Endothelial cell of umbilical vein (primary cell): ENCODE data around the gene ZNF616. TPM values are rescaled to one million over a fixed set of nuclear protein-coding genes. Genes with fewer than 3 reads are reported as not detected.

Experiments
- BruUV-seq: library from RNA; stranded (reverse); fragments of 400-500 nt; replicated peaks from 2 replicates; lab custom pipeline; 2021; lab: Mats Ljungman, UMichigan
- CTCF ChIA-PET: fragments of 300-600, 350-600 bp; sonication (Branson Sonifier 250); formaldehyde crosslinking; loops from one replicate; lab custom pipeline; 2021; ENCODE audit warnings: antibody characterized with exemption, inconsistent platforms; lab: Charles Lee
- POLR2A ChIA-PET: fragments of 300-600, 350-600 bp; sonication (Branson Sonifier 250); formaldehyde crosslinking; loops from one replicate; lab custom pipeline; 2021; ENCODE audit warnings: antibody characterized with exemption, inconsistent platforms; lab: Charles Lee
- DNase-seq: peaks from one replicate; pipeline ENCODE4 v3.0.0-alpha.2; 2011; ENCODE audit warnings: low read depth, low spot score
- FAIRE-seq: peaks from 2 replicates; lab custom pipeline; 2011; peaks lifted over from hg19 to GRCh38; lab: Jason Lieb, UNC
- H2AFZ ChIP-seq: 2 replicates; pipeline ENCODE4 v1.6.0; 2012; ENCODE audit warnings: low read depth, low read length, control low read depth, inconsistent platforms
- H3K27ac ChIP-seq: 2 replicates; pipeline ENCODE4 v1.5.1; 2011; ENCODE audit warnings: low read depth, mild to moderate bottlenecking, control low read depth, low read length, moderate library complexity; ENCODE audit not compliant: insufficient read depth
- H3K27me3 ChIP-seq, 2 experiments: 2 replicates each; pipeline versions ENCODE4 v1.6.0 to v1.6.1; 2011; ENCODE audit warnings: low read length in 2 of 2, mixed read lengths in 1 of 2; ENCODE audit not compliant: control insufficient read depth in 2 of 2, insufficient read depth in 2 of 2
- H3K36me3 ChIP-seq, 2 experiments: 2 replicates in 1 of 2; 3 replicates in 1 of 2; pipeline ENCODE4 v1.5.1; 2011; ENCODE audit warnings: low read length in 2 of 2, mild to moderate bottlenecking in 1 of 2, moderate library complexity in 1 of 2; ENCODE audit not compliant: control insufficient read depth in 2 of 2, insufficient read depth in 2 of 2; ENCODE audit errors: extremely low read depth in 1 of 2
- H3K4me1 ChIP-seq: 3 replicates; pipeline ENCODE4 v1.5.1; 2011; ENCODE audit warnings: mild to moderate bottlenecking, low read length; ENCODE audit not compliant: control insufficient read depth, insufficient read depth; ENCODE audit errors: extremely low read depth
- H3K4me2 ChIP-seq: 2 replicates; pipeline ENCODE4 v1.6.1; 2011; ENCODE audit warnings: low read length, control low read depth, mixed read lengths; ENCODE audit not compliant: insufficient read depth
- H3K4me3 ChIP-seq, 3 experiments: fragments of 200-600 bp in 1 of 3; sonication (generic), shearing (Covaris generic) in 1 of 3; replicated peaks in 1 of 3; 2 replicates each; pipeline ENCODE4 v1.5.1; 2011 to 2016; ENCODE audit warnings: control low read depth in 3 of 3, low read length in 3 of 3, mild to moderate bottlenecking in 2 of 3, inconsistent platforms in 1 of 3, low read depth in 1 of 3, moderate library complexity in 1 of 3; ENCODE audit not compliant: insufficient read depth in 1 of 3
- H3K79me2 ChIP-seq: 2 replicates; pipeline ENCODE4 v1.6.0; 2012; ENCODE audit warnings: low read length, inconsistent platforms; ENCODE audit not compliant: control insufficient read depth, insufficient read depth
- H3K9ac ChIP-seq: replicated peaks from 2 replicates; pipeline ENCODE3; 2011; ENCODE audit warnings: low read length, control low read depth; ENCODE audit not compliant: insufficient read depth; ENCODE audit errors: extremely low read depth
- H3K9me1 ChIP-seq: replicated peaks from 3 replicates; pipeline ENCODE4 v1.6.0; 2011; ENCODE audit warnings: mild to moderate bottlenecking, low read length; ENCODE audit not compliant: control insufficient read depth, insufficient read depth; ENCODE audit errors: extremely low read depth
- H3K9me3 ChIP-seq: replicated peaks from 2 replicates; pipeline ENCODE4 v1.5.1; 2012; ENCODE audit warnings: low read length, inconsistent platforms; ENCODE audit not compliant: control insufficient read depth, insufficient read depth
- H4K20me1 ChIP-seq: replicated peaks from 2 replicates; pipeline ENCODE3; 2011; ENCODE audit warnings: mild to moderate bottlenecking, low read length; ENCODE audit not compliant: control insufficient read depth, insufficient read depth; ENCODE audit errors: extremely low read depth
- CTCF ChIP-seq, 2 donors: IDR thresholded peaks; 1 replicate in 1 of 2; 2 replicates in 1 of 2; pipeline ENCODE4 v1.5.1; 2011; ENCODE audit warnings: low read length in 2 of 2, mild to moderate bottlenecking in 2 of 2, moderate library complexity in 2 of 2, control low read depth in 1 of 2, inconsistent platforms in 1 of 2, low read depth in 1 of 2; ENCODE audit not compliant: insufficient read depth in 1 of 2; ENCODE audit errors: extremely low read depth in 1 of 2
- EZH2 ChIP-seq: IDR thresholded peaks from 2 replicates; pipeline ENCODE4 v1.6.1; 2012; ENCODE audit warnings: borderline replicate concordance, low read depth, mild to moderate bottlenecking, moderate library complexity, low read length, inconsistent platforms; ENCODE audit not compliant: severe bottlenecking
- FOS ChIP-seq: IDR thresholded peaks from 2 replicates; pipeline ENCODE4 v1.6.1; 2011; ENCODE audit warnings: mild to moderate bottlenecking, low read length, moderate library complexity, borderline replicate concordance; ENCODE audit not compliant: insufficient read depth
- GATA2 ChIP-seq: IDR thresholded peaks from 2 replicates; pipeline ENCODE4 v1.7.0; 2011; ENCODE audit warnings: low read depth, mild to moderate bottlenecking, moderate library complexity, mixed read lengths, low read length; ENCODE audit not compliant: insufficient read length, insufficient read depth
- JUN ChIP-seq: IDR thresholded peaks from 2 replicates; pipeline ENCODE4 v1.6.1; 2011; ENCODE audit warnings: borderline replicate concordance, low read depth; ENCODE audit not compliant: insufficient read length, insufficient read depth
- MAX ChIP-seq: IDR thresholded peaks from 2 replicates; pipeline ENCODE4 v1.6.1; 2011; ENCODE audit not compliant: insufficient read depth, insufficient read length
- MYC ChIP-seq: IDR thresholded peaks from one replicate; pipeline ENCODE4 v1.6.1; 2011; ENCODE audit warnings: mild to moderate bottlenecking, low read depth, low read length
- POLR2A ChIP-seq: IDR thresholded peaks from 2 replicates; pipeline ENCODE4 v1.6.1; 2012; ENCODE audit warnings: low read depth, mild to moderate bottlenecking, control low read depth, low read length
- POLR2AphosphoS5 ChIP-seq: IDR thresholded peaks from 2 replicates; pipeline ENCODE4 v1.6.1; 2012; ENCODE audit warnings: low read depth, mild to moderate bottlenecking, control low read depth, low read length, moderate library complexity; ENCODE audit not compliant: insufficient read depth
- dilution Hi-C: fragments of 300-500 bp; cut with MboI; formaldehyde crosslinking; loops from one replicate; pipeline ENCODE4 v1.15.0; 2019; ENCODE audit warnings: low sequenced_read_pairs; ENCODE audit not compliant: extremely low pct_ligation_motif_present
- intact Hi-C: fragments of 100-400 bp; cut with micrococcal nuclease; formaldehyde crosslinking; loops from one replicate; pipeline ENCODE4 v1.10.0; 2022
- polyA plus RNA-seq, 4 experiments: library from polyadenylated mRNA; depleted of rRNA in 3 of 4; stranded (reverse) in 3 of 4; unstranded in 1 of 4; fragments of >200 nt; gene quantifications; 2 replicates each; pipeline versions ENCODE4 v1.2.1 to v1.2.3, GENCODE V29; 2011 to 2012; ENCODE audit warnings: missing spikeins in 1 of 4
- total RNA-seq: library from RNA; stranded (reverse); gene quantifications from 2 replicates; pipeline ENCODE4 v1.2.3, GENCODE V29; 2021

ZNF616 gene
- total and polyA plus RNA-seq, 2 donors (not counting 3 experiments of a cell fraction or from before 2014, with no cell fraction given) = 1.7 to 9.1 TPM

- intact Hi-C loops (loop anchor here (1.0 kb wide), 3 partner anchors 18 to 262 kb away; partner anchors contain the start of genes ZNF613, ZNF616 and ZNF836), dilution Hi-C loops (no loop called here)
- no peaks in the 10 kb centered on the region for H3K9me3 ChIP-seq
- DNase-seq (no peak), FAIRE-seq (no peak)
- ChIA-PET CTCF (interaction anchor here (0.6 to 1.9 kb wide), 7 partner anchors 11 to 194 kb away, joined by 3 to 20 read pairs (median 3); partner anchors contain the start of gene ZNF616), POLR2A (interaction anchor here (0.6 to 1.3 kb wide), 9 partner anchors 10 to 1835 kb away, joined by 3 to 20 read pairs (median 3); partner anchors contain the start of genes ZNF614 and ZNF836)
- no peaks in the 10 kb centered on the region for H3K36me3 ChIP-seq
- peak overlapping the region; percentile 30 to 50 (median 33) for H3K4me3 ChIP-seq
- H3K9me1 ChIP-seq = no peaks in the 10 kb centered on the region
- TF ChIP-seq EZH2 (no peak), GATA2 (no peak), MAX (no peak), POLR2A (peak; percentile 82), CTCF (IDR thresholded peaks at IDR 0.05; ENCODE audit: extremely low read depth in 1 of 2, insufficient read depth in 1 of 2, low read depth in 1 of 2, low read length in 2 of 2) (no peak), MYC (no peak), JUN (no peak), FOS (no peak), POLR2AphosphoS5 (peak; percentile 57)
- peak overlapping the region; percentile 6 for H3K27ac ChIP-seq
- peaks cover 16% of the 10 kb centered on the region for H3K4me1 ChIP-seq
- H3K79me2 ChIP-seq = peaks cover 39% of the 10 kb centered on the region
- H3K4me2 ChIP-seq = peak overlapping the region; percentile 92
- no peaks in the 10 kb centered on the region for H4K20me1 ChIP-seq
- peak overlapping the region; percentile 56 for H3K9ac ChIP-seq
- no peaks in the 10 kb centered on the region for H3K27me3 ChIP-seq
- H2AFZ ChIP-seq = peak overlapping the region; percentile 74
- BruUV-seq = TSS peak; percentile 75
These were observed 49.3 kb upstream of the ZNF616 start for GRCh38 chr19:52188822-52189734.
